WERI-Rb-1 (cell line): ENCODE results near the gene BCAR3.
"Not testable (repeated sequence)": the region's sequence is repeated elsewhere in the genome, so short reads cannot be mapped to it uniquely, and the experiment has no call there.

Source experiments
- DNase-seq: peaks from one replicate; pipeline ENCODE4 v3.0.0-alpha.2; 2020
- H3K27ac ChIP-seq: fragments of 250-450 bp; sonication (Bioruptor Pico); 2 replicates; pipeline ENCODE4 v1.5.1; 2020; ENCODE audit warnings: mild to moderate bottlenecking, moderate library complexity
- H3K27me3 ChIP-seq: fragments of 250-450 bp; sonication (Bioruptor Pico); 2 replicates; pipeline ENCODE4 v1.5.1; 2021; ENCODE audit warnings: mild to moderate bottlenecking, low read depth, moderate library complexity; ENCODE audit not compliant: insufficient read depth, severe bottlenecking
- H3K36me3 ChIP-seq: fragments of 250-450 bp; sonication (Bioruptor Pico); 2 replicates; pipeline ENCODE4 v1.5.1; 2020; ENCODE audit warnings: mild to moderate bottlenecking, moderate library complexity
- H3K4me3 ChIP-seq: 2 replicates; pipeline ENCODE4 v1.5.1; 2011; ENCODE audit warnings: low read depth, mild to moderate bottlenecking, control low read depth, low read length
- H3K9me3 ChIP-seq: fragments of 250-450 bp; sonication (Bioruptor Pico); 2 replicates; pipeline ENCODE4 v1.5.1; 2021; ENCODE audit warnings: mild to moderate bottlenecking, moderate library complexity; ENCODE audit not compliant: severe bottlenecking
- TF ChIP-seq, protein P1 (sequence below): IDR thresholded peaks from 2 replicates; pipeline ENCODE4 v1.5.1; 2011; ENCODE audit warnings: low read depth, mild to moderate bottlenecking, control low read depth, inconsistent platforms, low read length

The BCAR3 gene

DNA sequence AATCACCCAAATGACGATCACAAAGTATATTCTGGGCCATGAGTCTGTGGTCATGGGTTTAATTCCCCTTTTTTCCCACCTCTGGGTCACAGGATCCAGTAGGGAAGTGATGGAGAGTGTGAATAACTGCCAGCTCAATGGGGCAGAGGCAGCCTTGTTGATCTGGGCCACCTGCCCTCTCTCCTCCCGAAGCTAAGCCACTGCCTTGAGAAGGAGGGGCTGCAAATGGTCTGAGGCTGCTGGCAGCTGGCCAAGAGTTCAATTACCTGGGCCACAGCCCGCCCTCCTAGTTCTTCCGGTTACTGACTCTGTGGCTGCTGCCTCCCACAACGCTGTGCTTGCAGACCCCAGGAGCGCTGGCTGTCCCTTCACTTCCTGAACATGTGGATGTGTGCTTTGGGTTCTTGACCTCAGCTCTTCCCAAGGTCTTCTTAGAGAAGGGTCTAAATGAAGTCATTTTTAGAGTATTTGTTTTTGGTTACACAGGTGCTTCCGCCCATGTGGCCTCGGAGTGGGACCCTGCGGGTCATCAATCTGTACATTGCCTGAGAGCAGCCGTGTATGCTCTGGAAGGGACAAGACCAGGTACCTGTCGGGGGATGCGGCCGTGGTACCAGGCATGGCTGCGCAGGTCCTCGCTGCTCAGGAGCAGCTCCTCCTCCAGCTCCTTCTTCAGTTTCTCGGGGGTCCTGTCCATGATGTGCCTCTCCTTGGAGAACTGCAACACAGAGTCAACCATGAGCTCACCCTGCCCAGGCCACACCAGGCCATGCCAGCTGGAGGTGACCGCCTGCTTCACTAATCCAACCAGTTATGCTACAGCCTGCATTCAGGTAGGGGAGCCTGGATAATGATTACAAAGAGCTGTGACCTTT lies 89.7 kb downstream of the BCAR3 start:
- Histone ChIP-seq H3K27me3 (no peaks in the 10 kb centered on the region), H3K27ac (no peak overlapping the region; the same call in 1 of the 2 replicates), H3K36me3 (no peaks in the 10 kb centered on the region), H3K4me3 (no peak overlapping the region), H3K9me3 (no peaks in the 10 kb centered on the region)
- TF ChIP-seq, protein P1, sequence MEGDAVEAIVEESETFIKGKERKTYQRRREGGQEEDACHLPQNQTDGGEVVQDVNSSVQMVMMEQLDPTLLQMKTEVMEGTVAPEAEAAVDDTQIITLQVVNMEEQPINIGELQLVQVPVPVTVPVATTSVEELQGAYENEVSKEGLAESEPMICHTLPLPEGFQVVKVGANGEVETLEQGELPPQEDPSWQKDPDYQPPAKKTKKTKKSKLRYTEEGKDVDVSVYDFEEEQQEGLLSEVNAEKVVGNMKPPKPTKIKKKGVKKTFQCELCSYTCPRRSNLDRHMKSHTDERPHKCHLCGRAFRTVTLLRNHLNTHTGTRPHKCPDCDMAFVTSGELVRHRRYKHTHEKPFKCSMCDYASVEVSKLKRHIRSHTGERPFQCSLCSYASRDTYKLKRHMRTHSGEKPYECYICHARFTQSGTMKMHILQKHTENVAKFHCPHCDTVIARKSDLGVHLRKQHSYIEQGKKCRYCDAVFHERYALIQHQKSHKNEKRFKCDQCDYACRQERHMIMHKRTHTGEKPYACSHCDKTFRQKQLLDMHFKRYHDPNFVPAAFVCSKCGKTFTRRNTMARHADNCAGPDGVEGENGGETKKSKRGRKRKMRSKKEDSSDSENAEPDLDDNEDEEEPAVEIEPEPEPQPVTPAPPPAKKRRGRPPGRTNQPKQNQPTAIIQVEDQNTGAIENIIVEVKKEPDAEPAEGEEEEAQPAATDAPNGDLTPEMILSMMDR: no peak
- DNase-seq: peak; percentile 79

DNA sequence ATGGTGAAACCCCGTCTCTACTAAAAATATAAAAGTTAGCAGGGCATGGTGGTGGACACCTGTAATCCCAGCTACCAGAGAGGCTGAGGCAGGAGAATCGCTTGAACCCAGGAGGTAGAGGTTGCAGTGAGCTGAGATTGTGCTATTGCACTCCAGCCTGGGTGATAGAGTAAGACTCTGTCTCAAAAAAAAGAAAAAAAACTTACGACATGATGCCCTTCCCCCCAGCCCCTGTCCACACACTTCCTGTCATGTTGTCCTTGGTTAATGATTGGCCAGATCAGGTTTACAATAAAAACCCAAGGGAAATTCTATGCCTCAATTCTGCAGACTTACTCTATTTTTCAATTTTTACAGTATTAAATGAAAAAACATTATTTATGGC lies 90.4 kb downstream of the BCAR3 start:
- not testable (repeated sequence) for DNase-seq, H3K27ac ChIP-seq, H3K4me3 ChIP-seq

GRCh38 chr1:93588955-93589354 lies 92.7 kb downstream of the BCAR3 start:
- Histone ChIP-seq H3K4me3 (no peak overlapping the region), H3K36me3 (no peaks in the 10 kb centered on the region), H3K27ac (no peak overlapping the region), H3K27me3 (no peaks in the 10 kb centered on the region), H3K9me3 (no peaks in the 10 kb centered on the region)
- TF ChIP-seq, protein P1: no peak
- DNase-seq: no peak

More for the DNA sequence above, 90.4 kb downstream of the BCAR3 start:
- not testable (repeated sequence) for H3K27me3 ChIP-seq, H3K9me3 ChIP-seq, H3K36me3 ChIP-seq

- no peaks in the 10 kb centered on the region for H3K27me3 ChIP-seq
- no peak overlapping the region for H3K4me3 ChIP-seq
- TF ChIP-seq, protein P1: no peak
- no peak overlapping the region for H3K27ac ChIP-seq
- DNase-seq: no peak
- H3K9me3 ChIP-seq: no peaks in the 10 kb centered on the region
- H3K36me3 ChIP-seq: no peaks in the 10 kb centered on the region
Observed at GRCh38 chr1:93588206-93588605, 93.4 kb downstream of the BCAR3 start.

- TF ChIP-seq, protein P1: no peak
- Histone ChIP-seq H3K36me3 (no peaks in the 10 kb centered on the region), H3K27me3 (no peaks in the 10 kb centered on the region), H3K9me3 (no peaks in the 10 kb centered on the region), H3K4me3 (no peak overlapping the region), H3K27ac (no peak overlapping the region)
- no peak for DNase-seq
Observed at GRCh38 chr1:93587354-93587753, 94.3 kb downstream of the BCAR3 start.

DNA sequence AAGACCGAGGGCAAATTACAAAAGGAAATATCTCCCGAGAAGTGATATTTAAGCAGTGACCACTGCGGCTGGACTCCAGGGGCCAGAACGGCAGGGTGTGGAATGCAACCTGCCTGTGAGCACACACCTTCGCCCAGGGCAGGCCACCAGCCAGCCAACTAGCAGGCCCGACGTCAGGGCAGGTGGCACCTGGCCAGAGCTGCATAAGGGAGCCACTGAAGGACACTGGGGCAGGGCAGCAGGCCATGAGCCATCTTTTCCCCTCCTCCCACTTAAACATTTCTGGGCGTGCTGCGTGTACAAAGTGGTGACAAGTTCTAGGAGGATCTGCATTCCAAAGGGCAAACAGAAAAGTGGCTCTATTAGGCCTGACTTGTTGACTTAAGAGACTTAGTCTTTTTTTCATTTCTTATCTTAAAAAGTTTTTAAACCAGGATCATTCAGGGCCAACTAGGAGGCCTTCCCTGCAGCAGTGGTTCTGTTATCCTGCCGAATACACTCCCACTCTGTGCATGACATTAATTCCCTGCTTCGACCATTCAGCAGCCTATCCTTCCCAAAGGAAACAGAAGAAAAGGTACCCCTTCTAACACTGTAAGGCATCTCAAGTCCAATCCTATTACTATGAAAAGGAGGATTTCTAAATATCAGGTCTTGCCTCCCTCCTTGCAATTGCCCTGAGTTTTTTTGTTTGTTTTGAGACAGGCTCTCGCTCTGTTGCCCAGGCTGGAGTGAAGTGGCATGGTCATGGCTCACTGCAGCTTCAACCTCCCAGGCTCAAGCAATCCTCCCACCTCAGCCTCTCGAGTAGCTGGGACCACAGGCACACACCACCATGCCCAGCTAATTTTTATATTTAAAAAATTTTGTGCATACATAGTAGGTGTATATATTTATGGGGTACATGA lies 96.3 kb downstream of the BCAR3 start:
- Histone ChIP-seq H3K4me3 (no peak overlapping the region), H3K9me3 (no peaks in the 10 kb centered on the region), H3K27ac (no peak overlapping the region), H3K27me3 (no peaks in the 10 kb centered on the region), H3K36me3 (no peaks in the 10 kb centered on the region; the same call in 1 of the 2 replicates)
- TF ChIP-seq, protein P1: no peak
- no peak for DNase-seq
